HG03108 (cell line): ENCODE results near the gene C11orf54.
A peak's percentile ranks its signal among the peaks of the same experiment; 100 is the strongest.
"Not testable (repeated sequence)": the region's sequence is repeated elsewhere in the genome, so short reads cannot be mapped to it uniquely, and the experiment has no call there.

Experiments
- ATAC-seq: cut with Tn5 transposase; IDR thresholded peaks from one replicate; pipeline ENCODE4 v1.9.1; 2021; ENCODE audit warnings: moderate library complexity; ENCODE audit not compliant: unreplicated experiment

Gene C11orf54

DNA sequence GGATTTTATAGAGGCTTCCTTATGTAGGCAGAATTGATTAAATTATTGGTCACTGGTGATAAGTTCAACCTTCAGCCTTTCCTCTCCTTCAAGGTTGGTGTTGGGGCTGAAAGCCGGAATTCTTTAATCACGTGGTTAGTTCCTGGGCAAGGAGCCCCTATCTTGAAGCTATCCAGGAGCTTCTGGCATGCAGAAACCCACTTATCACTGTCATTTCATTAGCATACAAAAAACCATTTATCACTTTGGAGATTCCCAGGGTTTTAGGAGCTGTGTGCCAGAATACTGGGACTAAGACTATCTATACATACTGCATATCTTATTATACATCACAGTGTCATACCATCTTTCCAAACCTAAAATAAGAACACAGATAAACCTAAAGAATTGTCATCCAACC lies 24.1 kb downstream of the C11orf54 start:
- no peak for ATAC-seq

DNA sequence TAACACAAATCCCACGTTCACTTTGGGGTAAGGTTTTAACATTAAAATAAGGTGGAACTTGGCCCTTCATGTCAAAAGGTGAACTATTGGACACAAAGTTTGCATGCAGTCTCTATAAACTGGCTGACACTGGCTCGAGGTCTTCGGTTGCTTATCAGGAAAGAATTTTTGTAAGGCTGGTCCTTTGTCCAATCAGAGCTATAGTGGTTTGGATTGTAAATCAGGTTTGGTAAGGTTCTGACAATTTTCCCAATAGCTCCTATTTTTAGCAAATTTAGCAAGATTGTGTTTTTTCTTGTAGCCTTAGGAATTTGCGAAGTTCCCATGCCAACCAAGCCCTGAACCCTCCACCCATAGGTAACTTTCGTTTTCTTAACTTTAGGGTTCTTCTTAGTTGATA lies 25.0 kb downstream of the C11orf54 start:
- no peak for ATAC-seq

DNA sequence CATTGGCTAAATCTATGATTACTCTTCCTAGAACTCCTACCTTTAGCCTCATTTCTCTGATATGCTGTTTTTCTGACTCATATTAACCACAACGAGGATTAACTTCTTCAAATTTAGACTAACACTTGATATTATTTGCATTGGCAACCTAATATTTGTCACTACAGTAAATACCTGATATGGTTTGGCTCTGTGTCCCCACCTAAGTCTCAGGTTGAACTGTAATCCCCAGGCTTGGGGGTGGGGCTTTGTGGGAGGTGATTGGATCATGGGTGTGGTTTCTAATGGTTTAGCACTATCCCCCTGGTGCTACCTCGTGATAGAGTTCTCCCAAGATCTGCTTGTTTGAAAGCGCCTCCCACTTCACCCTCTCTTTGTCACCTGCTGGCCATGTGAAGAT lies 25.5 kb downstream of the C11orf54 start:
- no peak for ATAC-seq

DNA sequence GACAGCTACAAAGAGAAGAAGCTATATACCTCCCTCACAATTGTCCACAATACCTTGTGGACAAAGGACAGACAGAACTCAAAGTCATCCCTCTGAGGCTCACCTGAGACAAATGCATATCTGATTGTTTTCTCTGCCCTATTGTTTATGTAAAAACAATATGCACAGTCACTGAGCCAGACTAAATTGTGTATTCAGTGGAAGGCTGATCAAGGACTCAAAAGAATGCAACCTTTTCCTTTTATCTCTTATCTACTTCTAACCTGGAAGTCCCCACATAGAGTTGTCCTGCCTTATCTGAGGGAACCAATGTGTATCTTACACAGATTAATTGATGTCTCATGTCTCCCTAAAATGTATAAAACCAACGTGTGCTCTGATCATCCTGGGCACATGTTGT lies 28.7 kb downstream of the C11orf54 start:
- no peak for ATAC-seq

DNA sequence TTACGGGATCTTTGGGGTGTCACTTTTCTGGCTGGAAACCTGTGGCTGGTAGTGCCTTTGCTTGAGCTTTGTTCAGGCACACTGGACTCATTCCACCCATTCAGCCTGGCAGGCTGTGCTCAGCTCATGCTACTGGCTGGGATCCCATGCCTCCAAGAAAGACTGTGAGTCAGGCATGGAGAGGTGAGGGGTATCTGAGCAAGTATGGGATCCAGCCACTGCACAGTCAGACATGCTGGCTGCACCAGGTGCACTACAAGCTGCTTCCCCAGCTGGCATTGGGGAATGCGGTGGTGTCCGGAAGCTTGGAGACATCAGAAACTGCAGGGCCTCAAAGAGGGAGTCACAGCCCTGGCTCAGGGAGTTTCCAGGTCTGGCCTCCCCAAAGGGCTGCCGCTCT lies 30.7 kb downstream of the C11orf54 start:
- no peak for ATAC-seq

DNA sequence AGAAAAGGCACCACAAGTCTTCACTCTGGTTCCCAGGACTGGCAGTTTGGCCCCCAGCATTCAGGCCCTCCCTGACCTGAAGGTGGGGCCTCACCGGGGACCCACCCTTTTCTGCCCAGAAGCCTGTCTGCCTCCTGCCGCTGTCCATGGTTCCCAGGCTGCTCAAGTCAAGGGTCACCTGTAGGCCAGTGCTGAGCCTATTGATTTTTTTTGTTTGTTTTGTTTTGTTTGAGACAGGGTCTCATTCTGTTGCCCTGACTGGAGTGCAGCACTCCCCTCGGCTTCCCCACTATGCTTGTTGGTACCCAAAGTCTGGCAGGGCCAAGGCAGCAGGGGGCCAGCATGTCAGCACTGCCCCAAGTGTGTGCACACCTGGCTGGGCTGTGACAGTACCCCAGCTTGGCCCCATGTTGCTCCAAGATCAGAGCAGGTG lies 31.6 kb downstream of the C11orf54 start:
- ATAC-seq: no peak

DNA sequence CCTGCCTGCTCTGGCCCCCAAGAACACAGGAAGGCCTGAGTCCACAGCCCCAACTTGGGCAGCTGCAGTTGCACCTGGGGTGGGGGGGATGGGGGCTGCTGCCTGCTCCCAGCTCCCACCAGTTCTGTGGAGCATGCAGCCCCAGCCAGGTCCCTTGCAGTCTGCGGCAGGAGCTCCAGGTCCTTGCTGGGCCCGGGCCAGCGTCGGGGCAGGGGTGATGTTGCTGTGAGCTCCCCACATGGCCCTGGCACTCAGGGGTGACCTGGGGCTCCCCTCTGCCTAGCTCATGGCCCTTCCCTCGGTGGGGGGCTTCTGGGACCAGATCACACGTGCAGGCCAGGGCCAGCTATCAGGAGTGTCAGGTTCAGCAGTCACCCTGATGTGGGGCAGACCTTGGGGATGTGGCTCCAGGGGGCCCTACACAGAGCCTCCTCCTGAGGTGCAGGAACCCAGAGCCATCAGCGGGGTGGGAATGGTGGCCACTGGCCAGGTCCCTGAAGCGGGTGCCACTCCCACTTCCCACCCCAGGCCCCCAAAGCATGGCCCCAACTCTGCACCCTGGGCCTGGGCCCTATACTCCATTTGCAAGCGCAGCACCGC lies 32.2 kb downstream of the C11orf54 start:
- ATAC-seq: no peak

DNA sequence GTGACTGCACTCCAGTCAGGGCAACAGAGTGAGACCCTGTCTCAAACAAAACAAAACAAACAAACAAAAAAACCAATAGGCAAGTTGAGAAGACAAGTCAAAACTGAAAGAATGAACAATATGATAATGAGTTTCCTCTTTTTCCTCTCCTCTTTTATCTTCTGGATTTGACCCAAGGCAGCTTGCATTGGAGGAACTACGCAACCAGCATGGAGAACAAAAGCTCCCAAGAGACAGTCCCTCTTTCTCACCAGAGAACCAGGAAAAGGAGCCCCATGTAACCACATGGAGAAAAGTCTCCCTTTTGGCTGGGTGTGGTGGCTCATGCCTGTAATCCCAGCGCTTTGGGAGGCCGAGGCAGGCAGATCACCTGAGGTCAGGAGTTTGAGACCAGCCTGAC lies 33.1 kb downstream of the C11orf54 start:
- ATAC-seq: not testable (repeated sequence)

DNA sequence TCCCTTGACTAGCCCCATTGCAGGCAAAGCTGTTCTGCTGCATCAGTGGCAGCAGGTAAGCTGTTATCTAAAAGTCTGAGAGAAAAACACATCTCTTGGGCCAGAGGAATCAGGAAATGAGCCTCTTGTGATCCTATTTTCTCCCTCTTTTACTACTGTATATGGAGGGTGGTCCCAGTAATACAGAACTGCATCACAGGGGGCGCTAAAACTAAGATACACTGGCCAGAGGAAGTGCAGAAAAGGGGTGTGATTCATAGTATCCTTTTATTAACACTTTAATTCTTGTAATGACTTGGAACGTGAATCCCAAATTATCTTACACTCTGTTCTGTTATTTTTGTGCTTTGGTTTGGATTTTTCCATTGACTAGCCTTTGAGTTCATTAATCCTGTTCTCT lies 33.8 kb downstream of the C11orf54 start:
- no peak for ATAC-seq

DNA sequence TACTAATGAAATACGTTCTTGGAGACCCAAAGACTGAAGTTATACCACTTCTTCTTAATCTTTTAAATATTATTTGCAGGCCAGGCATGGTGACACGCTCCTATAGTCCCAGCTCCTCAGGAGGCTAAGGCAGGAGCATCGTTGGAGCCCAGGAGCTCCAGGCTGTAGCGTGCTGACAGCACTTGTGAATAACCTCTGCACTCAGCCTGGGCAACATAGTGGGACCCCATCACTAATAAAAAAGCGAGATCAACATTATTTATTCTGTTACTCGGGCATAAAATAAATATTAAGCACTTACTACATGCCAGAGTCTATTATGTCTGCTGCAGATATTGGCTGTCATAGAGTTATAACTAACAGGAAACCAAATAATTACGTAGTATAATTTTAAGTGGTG lies 41.9 kb downstream of the C11orf54 start:
- no peak for ATAC-seq

DNA sequence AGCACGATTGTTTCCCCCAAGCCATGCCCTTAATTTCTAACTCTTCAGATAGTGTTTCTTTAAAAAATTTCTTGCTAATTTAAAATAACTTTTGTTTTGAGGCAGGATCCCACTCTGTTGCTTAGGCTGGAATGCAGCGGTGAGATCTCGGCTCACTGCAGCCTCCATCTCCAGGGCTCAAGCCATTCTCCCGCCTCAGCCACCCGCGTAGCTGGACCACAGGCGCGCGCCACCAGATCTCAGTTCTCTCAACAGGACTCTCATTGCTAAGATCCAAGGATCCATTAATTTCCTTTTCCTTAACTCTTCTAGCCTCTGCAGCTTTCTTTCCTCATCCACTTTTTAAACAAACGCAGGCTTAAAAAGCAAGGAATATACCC lies 42.3 kb downstream of the C11orf54 start:
- peak; percentile 33 for ATAC-seq

DNA sequence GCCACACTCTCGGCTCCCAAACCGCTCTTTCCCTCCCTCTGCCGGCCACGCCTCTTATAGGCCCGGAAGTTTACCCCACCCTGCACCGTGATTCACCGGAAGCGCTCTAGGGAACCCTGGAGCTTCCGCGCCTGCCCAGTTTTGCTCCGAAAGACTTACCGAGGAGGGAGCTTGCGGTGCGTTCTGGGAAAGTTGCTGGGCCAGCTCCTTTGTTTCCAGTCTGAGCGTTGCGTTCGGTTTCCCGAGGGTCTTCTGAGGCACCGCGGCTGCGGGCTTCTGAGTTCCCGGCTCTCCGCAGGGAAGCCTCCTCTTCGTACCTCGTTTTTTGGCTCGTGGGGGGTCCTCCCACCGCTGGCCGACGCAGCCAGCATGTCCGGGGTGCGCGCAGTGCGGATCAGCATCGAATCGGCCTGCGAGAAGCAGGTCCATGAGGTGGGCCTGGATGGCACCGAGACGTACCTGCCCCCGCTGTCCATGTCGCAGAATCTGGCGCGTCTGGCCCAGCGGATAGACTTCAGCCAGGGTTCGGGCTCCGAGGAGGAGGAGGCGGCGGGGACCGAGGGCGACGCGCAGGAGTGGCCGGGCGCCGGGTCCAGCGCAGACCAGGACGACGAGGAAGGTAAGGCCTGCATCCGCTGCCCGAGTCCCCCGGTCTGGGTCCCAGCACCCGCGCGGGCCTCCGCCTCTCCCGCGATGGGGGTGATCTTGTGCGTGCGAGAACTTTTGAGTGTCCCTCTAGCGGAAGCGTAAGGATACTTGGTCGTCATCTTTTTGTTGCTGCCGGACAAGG lies 42.9 kb downstream of the C11orf54 start, which contains the start of gene MED17:
TSS of gene MED17 (plus strand) at position 138 of the 790 bp plus-strand sequence. CDS start at position 370, 232 bp downstream.
- peak; percentile 96 for ATAC-seq

DNA sequence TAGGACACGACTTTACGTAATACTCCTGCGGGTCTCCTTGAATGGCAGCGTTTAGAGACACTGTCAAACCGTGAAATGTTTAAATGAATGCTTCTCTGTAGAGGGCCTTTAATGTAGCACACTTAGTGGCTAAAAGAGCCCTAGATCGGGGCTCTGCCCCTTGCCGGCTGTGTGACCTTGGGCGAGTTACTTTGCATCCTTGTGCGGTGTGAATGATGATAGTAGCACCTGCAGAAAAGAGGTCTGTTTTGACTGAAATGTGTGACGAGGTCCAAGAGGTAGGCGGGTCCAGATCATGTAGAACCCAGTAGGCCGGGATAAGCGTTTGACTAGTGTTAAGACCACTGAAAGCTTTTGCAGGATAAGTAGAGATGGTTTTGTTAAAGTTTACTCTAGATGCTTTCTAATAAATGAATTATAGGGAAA lies 43.5 kb downstream of the C11orf54 start:
- peak; percentile 13 for ATAC-seq

DNA sequence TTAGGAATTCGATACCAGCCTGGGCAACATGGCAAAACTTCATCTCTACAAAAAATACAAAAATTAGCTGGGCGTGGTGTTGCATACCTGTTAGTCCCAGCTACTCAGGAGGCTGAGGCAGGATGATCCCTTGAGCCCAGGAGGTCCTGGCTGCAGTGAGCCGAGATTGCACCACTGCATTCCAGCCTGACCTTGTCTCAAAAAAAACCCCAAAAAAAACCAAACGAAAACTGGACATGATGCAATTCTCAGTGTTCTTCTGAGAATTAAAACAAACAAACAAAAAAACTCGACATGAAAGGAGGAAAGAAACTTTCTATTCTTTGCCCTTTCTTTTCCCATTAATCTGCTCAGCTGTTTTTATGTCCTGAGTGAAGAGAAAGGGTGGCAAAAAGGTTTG lies 50.0 kb downstream of the C11orf54 start:
- ATAC-seq: no peak

DNA sequence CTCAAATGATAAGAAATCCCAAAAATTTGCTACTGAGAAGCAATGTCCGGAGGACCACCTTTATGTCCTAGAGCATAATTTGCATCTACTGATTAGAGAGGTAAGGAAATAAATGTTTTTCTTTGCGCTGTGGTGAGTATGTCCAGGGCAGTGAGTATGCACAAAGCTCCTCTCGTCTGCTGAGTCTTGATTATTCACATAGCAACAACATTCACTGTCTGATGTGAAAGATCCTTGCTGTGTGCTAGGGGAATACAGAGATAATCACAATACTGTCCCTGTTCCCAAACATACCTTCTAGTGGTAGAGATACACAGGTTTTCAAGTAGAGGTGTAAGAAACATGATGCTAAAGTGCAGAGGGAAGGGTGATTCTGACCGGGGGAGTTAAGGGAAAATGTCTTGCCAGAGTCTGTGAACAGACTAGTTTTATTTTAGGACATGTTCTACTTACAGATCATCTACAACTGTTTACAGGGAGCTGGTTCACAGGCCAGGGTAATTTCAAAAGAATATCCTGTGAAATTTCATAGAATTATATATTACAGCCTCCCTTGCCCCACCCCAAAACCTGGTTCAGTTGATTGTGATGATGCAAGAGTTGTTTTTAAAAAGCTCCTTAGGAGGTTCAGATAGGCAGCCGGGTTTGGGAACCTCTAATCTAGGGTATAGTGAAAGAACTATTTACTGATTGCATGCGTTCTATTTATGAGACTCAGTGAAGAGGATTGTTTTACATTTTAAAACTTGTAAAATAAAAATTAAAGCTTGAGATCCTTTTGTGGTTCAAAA lies 55.2 kb downstream of the C11orf54 start:
- ATAC-seq: no peak

DNA sequence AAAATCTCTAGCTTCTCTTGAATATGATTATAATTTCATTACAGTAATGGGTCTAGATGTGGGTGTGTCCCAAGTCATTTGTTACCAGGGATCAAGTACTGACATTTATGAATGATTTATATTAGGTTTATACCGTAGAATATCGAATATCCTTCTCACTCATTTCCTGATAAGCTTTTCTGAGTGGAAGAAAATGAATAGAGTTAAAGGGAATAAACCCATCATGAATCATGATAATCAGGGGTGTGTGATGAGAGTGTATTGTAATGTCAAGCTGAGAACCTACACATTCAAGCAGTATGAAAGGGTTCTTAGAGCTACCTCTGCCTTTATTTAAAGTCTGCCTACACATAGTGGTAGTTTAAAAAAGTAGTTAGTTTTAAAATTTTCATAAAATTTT lies 59.9 kb downstream of the C11orf54 start:
- ATAC-seq: no peak

DNA sequence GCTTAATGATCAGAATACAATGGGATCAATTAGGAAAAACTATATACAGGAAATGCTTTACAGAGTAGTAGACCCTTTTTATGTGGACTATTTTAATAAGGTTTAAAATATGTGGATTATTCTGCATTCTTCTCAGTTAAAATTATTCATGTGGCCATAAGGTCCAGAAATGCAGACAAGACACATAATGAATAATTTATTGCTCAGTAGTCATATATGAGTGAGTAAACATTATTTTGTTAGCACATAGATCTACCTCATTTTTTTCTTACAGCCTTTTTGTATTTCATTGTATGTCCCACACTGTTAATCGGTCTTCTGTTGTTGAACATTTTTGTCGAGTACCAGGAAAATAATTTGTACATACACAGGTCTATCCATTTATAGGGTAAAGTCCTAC lies 63.4 kb downstream of the C11orf54 start:
- no peak for ATAC-seq

DNA sequence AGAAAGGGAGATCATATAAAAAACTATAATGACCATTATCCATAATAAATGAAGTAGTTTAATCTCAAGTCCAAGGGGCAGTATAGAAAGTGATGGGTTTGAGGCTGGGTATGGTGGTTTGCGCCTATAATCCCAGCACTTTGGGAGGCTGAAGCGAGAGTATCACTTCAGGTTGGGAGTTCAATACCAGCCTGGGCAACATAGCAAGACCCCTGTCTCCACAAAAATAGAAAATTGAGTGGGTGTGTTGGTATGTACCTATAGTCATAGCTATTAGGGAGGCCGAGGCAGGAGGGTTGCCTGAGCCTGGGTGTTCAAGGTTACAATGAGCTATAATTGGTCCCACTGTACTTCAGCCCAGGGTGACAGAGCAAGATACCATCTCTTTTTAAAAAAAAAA lies 66.5 kb downstream of the C11orf54 start:
- ATAC-seq: no peak

DNA sequence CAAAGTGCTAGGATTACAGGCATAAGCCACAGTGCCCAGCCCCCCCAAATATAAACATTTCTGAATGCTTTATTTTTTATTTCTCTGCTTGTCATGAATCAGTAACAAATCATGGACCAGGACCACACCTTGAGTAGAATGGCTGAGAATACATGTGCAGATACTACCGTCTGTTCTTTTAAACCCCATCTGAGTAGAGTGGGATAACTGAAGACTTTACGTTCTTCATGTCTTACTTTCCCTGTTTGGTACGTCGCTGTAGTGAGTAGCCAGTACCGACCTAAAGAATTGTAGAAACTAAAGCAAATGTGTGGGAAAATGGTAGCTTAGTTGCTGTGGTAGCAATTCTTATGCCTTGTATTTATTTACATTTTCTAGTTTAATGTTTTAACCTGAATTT lies 72.5 kb downstream of the C11orf54 start:
- no peak for ATAC-seq
